NB4 (cell line): ENCODE measurements around the gene SRC.

Experiments used
- DNase-seq: peaks from one replicate; pipeline ENCODE4 v3.0.0; 2010; ENCODE audit warnings: low read depth
- H3K4me3 ChIP-seq: one replicate; pipeline ENCODE4 v1.5.1; 2011; ENCODE audit warnings: mild to moderate bottlenecking, low read depth, low read length, moderate library complexity
- MAX ChIP-seq: IDR thresholded peaks from 2 replicates; pipeline ENCODE4 v1.6.1; 2011; ENCODE audit warnings: low read depth, low read length
- MYC ChIP-seq: IDR thresholded peaks from 2 replicates; pipeline ENCODE4 v1.6.1; 2011; ENCODE audit warnings: low read depth, low read length
- POLR2A ChIP-seq: IDR thresholded peaks from 2 replicates; pipeline ENCODE4 v1.6.1; 2011; ENCODE audit warnings: mild to moderate bottlenecking; ENCODE audit not compliant: insufficient read length; ENCODE audit errors: extremely low read depth
- TF ChIP-seq, protein P1 (sequence below): IDR thresholded peaks from one replicate; pipeline ENCODE4 v1.5.1; 2012; ENCODE audit warnings: low read depth, low read length

SRC gene

DNA sequence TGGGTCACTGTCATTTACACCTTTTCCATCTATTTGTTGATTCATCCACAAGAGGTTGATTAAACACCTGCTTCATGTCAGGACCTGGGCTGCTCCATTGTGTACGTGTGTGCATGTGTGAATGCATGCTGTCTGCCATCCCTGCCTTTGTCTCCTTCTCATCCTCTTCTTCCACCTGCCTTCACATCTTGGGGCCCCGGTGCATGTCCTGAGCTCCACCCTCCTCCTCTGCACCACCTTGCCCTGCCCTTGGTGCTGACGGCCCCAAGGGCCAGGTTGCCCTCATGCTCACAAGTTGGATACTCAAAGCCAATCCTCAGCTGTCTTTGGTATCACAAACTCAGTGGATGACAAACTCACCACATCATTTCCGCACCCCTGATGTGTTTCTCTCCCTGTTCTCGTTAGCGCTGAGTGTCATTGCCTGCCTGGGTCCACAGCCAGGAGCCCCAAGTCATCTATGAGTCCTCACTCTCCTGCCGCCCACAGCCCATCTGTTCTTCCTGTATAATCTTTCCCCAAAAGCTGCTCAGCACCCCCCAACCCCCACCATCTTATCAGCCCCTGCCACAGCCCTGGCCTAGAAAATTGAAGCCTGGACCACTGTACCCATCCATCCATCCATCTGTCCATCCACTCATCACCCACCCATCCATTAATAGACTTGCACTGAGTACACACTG, 85.0 kb downstream of the SRC start:
- H3K4me3 ChIP-seq = no peak overlapping the region
- no peak for DNase-seq
- TF ChIP-seq, protein P1, sequence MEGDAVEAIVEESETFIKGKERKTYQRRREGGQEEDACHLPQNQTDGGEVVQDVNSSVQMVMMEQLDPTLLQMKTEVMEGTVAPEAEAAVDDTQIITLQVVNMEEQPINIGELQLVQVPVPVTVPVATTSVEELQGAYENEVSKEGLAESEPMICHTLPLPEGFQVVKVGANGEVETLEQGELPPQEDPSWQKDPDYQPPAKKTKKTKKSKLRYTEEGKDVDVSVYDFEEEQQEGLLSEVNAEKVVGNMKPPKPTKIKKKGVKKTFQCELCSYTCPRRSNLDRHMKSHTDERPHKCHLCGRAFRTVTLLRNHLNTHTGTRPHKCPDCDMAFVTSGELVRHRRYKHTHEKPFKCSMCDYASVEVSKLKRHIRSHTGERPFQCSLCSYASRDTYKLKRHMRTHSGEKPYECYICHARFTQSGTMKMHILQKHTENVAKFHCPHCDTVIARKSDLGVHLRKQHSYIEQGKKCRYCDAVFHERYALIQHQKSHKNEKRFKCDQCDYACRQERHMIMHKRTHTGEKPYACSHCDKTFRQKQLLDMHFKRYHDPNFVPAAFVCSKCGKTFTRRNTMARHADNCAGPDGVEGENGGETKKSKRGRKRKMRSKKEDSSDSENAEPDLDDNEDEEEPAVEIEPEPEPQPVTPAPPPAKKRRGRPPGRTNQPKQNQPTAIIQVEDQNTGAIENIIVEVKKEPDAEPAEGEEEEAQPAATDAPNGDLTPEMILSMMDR = no peak
- TF ChIP-seq MAX (no peak), POLR2A (no peak), MYC (no peak)

GRCh38 chr20:37431786-37432185, 85.8 kb downstream of the SRC start:
- TF ChIP-seq MYC (no peak), POLR2A (no peak), MAX (no peak)
- TF ChIP-seq, protein P1 = no peak
- no peak for DNase-seq
- H3K4me3 ChIP-seq = no peak overlapping the region

- H3K4me3 ChIP-seq = no peak overlapping the region
- DNase-seq = no peak
- TF ChIP-seq POLR2A (no peak), MYC (no peak)
- TF ChIP-seq, protein P1 = no peak
Measured at GRCh38 chr20:37432606-37433005, 86.7 kb downstream of the SRC start.

DNA sequence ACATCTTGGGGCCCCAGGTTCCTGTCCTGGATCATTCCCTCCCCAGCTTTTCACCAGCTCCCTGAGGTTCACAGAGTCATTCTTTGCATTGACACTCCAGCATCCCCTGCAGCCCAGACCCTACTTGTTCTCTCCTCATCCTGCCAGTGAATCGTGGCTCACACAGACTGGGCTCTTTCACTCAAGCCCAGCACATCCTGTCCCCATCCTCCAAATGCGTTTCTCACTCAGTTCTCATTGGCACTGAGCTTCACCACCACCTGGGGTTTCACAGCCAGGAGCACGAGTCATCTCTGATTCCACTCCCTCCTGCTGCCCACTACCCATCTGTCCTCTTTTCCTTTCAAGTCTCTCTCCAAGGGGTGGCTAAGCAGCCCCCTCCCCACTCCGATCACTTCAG, 89.7 kb downstream of the SRC start:
- H3K4me3 ChIP-seq = no peak overlapping the region
- TF ChIP-seq POLR2A (no peak), MAX (no peak), MYC (no peak)
- TF ChIP-seq, protein P1 = no peak
- DNase-seq = no peak

DNA sequence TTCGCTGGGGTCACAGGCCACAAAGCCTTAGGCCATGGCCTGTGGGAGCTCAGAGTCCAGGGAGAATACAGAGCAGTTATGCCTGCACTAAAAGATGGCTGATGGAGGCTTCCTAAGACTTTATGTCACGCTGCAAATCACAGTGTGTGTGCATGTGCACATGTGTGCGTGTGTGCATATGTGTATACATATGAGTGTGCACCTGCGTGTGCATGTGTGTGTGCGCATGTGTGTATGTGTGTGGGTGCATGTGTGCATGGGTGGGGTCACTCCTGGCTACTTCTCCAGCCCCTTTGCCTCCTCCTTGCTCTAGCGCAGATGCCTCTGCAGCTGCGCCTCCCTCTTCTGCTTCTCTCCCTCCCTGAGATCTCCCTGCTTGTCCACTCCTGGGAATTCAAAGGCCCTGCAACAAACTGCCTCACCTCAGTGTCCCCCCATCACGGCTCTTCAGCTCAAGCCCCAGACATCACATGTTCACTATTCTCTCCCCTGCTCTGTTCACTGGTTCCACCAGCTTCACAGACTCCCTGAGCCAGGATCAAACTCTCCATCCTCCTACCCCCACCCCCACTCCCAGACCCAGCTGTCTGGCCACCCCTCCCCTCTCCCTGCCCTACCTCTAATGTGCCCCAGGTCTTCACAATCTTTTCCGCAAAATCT, 90.7 kb downstream of the SRC start:
- DNase-seq = no peak
- TF ChIP-seq MYC (no peak), POLR2A (no peak), MAX (no peak)
- TF ChIP-seq, protein P1 = no peak
- no peak overlapping the region for H3K4me3 ChIP-seq

- TF ChIP-seq MAX (no peak), POLR2A (no peak), MYC (no peak)
- TF ChIP-seq, protein P1 = no peak
- H3K4me3 ChIP-seq = no peak overlapping the region
- DNase-seq = no peak
Measured at GRCh38 chr20:37437676-37438075, 91.7 kb downstream of the SRC start.
